Measurements from ENCODE around the gene OTOS. TPM values are rescaled to one million over a fixed set of nuclear protein-coding genes. Genes with fewer than 3 reads are reported as not detected.

Gene OTOS
- total and polyA plus RNA-seq, 2 of the 13 experiments (the other 11 are each of a cell fraction or from before 2014, with no cell fraction given) = not detected

- CTCF ChIA-PET (ENCODE audit: low intra/inter-chr PET ratio, low total read pairs) = no interaction called here
- DNase-seq (ENCODE audit: low spot score) (no peak), FAIRE-seq (no peak), ATAC-seq (no peak)
- Histone ChIP-seq H3K9ac (ENCODE audit: insufficient read depth, low read depth, low read length) (no peak overlapping the region), H3K27ac (ENCODE audit: extremely low read length, insufficient read depth, low read length) (no peak overlapping the region), H3K9me3 (ENCODE audit: low read length) (no peaks in the 10 kb centered on the region), H4K20me1 (ENCODE audit: insufficient read depth, low read length) (no peaks in the 10 kb centered on the region), H3K4me2 (ENCODE audit: low read depth, low read length) (no peak overlapping the region), H3K4me3 (replicated peaks in 1 of 3; ENCODE audit: insufficient read depth in 1 of 3, low read depth in 2 of 3, low read length in 3 of 3) (no peak overlapping the region), H2AFZ (ENCODE audit: low read length) (no peak overlapping the region), H3K4me1 (ENCODE audit: insufficient read depth, low read length) (peaks cover 37% of the 10 kb centered on the region), H3K36me3 (replicated peaks in 1 of 2; ENCODE audit: control insufficient read depth in 1 of 2, insufficient read depth in 2 of 2, low read length in 2 of 2) (peaks cover 1 to 5% of the 10 kb centered on the region in 2 experiments; a peak in 1 of 5 replicates), H3K79me2 (ENCODE audit: insufficient read depth, low read length) (peaks cover 23% of the 10 kb centered on the region), H3K27me3 (ENCODE audit: control insufficient read depth in 1 of 2, insufficient read depth in 2 of 2, low read length in 2 of 2) (peaks cover 8 to 65% of the 10 kb centered on the region in 2 experiments; a peak in 4 of 5 replicates)
- no peak for TF ChIP-seq BRD4 (CRISPR knock-in tag; IDR thresholded peaks at IDR 0.05)
- TF ChIP-seq ZNF280B (CRISPR knock-in tag; IDR thresholded peaks at IDR 0.05; ENCODE audit: borderline replicate concordance) = 0 out of 2 replicates have a peak, but pooled peaks have one; percentile 53
- 0 out of 2 replicates have a peak, but pooled peaks have one; percentile 1 for TF ChIP-seq ZNF253 (CRISPR knock-in tag; IDR thresholded peaks at IDR 0.05; ENCODE audit: borderline replicate concordance)
- TF ChIP-seq ZBTB42 (CRISPR knock-in tag; IDR thresholded peaks at IDR 0.05) = no peak
- intact Hi-C loops (cut with micrococcal nuclease; ENCODE audit: unreplicated experiment) (no loop called here), in situ Hi-C loops (cut with HindIII; ENCODE audit: extremely low pct_ligation_motif_present, low pct_unique_long_range_greater_than_20kb) (loop anchor here (10.0 kb wide), 1 partner anchor 204 kb away; no protein-coding TSS in a partner anchor)
- POLR2A ChIA-PET = no interaction called here
- WGBS (ENCODE audit: low lambda C conversion rate) = 54% methylated on average over 4 of the region's 9 CpGs
- BruUV-seq (replicated peaks) = no TSS peak
Observed at GRCh38 chr2:240138254-240138984, 2.0 kb downstream of the OTOS start.
